HepG2 (cell line): ENCODE data around the gene NTN5. TPM values are rescaled to one million over a fixed set of nuclear protein-coding genes. Genes with fewer than 3 reads are reported as not detected.

ENCODE experiments used
- BCL6 ChIP-seq: IDR thresholded peaks from 2 replicates; pipeline ENCODE4 v1.6.1; 2016; ENCODE audit warnings: missing genetic modification reagents, missing compliant biosample characterization
- EED ChIP-seq: sonication (generic); formaldehyde crosslinking; IDR thresholded peaks from 2 replicates; pipeline ENCODE4 v1.5.0; 2020; ENCODE audit warnings: mild to moderate bottlenecking, missing genetic modification reagents
- FOXM1 ChIP-seq: sonication (generic); formaldehyde crosslinking; IDR thresholded peaks from 2 replicates; pipeline ENCODE4 v1.5.0; 2020; ENCODE audit warnings: missing genetic modification reagents
- PHF20 ChIP-seq: sonication (generic); formaldehyde crosslinking; IDR thresholded peaks from 2 replicates; pipeline ENCODE4 v1.5.0; 2020; ENCODE audit warnings: mild to moderate bottlenecking, missing genetic modification reagents
- SNAI1 ChIP-seq: sonication (generic); formaldehyde crosslinking; IDR thresholded peaks from 2 replicates; pipeline ENCODE4 v1.5.0; 2020; ENCODE audit warnings: mild to moderate bottlenecking, missing genetic modification reagents, borderline replicate concordance
- ZBTB38 ChIP-seq: sonication (generic); formaldehyde crosslinking; IDR thresholded peaks from 2 replicates; pipeline ENCODE4 v1.5.1; 2020; ENCODE audit warnings: mild to moderate bottlenecking, missing genetic modification reagents
- ZNF225 ChIP-seq: sonication (generic); formaldehyde crosslinking; IDR thresholded peaks from 2 replicates; pipeline ENCODE4 v1.4.0; 2020; ENCODE audit warnings: mild to moderate bottlenecking, missing genetic modification reagents
- ZNF558 ChIP-seq: sonication (generic); formaldehyde crosslinking; IDR thresholded peaks from 2 replicates; pipeline ENCODE4 v1.9.0; 2022; ENCODE audit warnings: mild to moderate bottlenecking, missing genetic modification reagents, borderline replicate concordance
- ZNF572 ChIP-seq: sonication (generic); formaldehyde crosslinking; IDR thresholded peaks from 2 replicates; pipeline ENCODE4 v1.5.1; 2020; ENCODE audit warnings: mild to moderate bottlenecking, missing genetic modification reagents
- ZNF660 ChIP-seq: sonication (generic); formaldehyde crosslinking; IDR thresholded peaks from 2 replicates; pipeline ENCODE4 v1.5.1; 2020; ENCODE audit warnings: mild to moderate bottlenecking, low read depth, missing genetic modification reagents, borderline replicate concordance
- ZNF720 ChIP-seq: sonication (generic); formaldehyde crosslinking; IDR thresholded peaks from 2 replicates; pipeline ENCODE4 v1.4.0; 2020; ENCODE audit warnings: missing genetic modification reagents
- ZNF768 ChIP-seq: sonication (generic); formaldehyde crosslinking; IDR thresholded peaks from 2 replicates; pipeline ENCODE4 v1.4.0; 2020; ENCODE audit warnings: missing genetic modification reagents
- ZNF777 ChIP-seq: sonication (generic); formaldehyde crosslinking; IDR thresholded peaks from 2 replicates; pipeline ENCODE4 v1.4.0; 2020; ENCODE audit warnings: missing genetic modification reagents
- polyA plus RNA-seq, 8 experiments: library from polyadenylated mRNA; depleted of rRNA in 3 of 8; stranded (reverse) in 7 of 8; unstranded in 1 of 8; fragments of >200 nt; fragmentation: Illumina TruSeq in 4 of 8; extraction: Trizol in 4 of 8; gene quantifications; 2 replicates each; pipeline versions ENCODE4 v1.2.1 to v1.2.3, GENCODE V29; 2011 to 2016; ENCODE audit warnings: low read depth in 4 of 8, missing spikeins in 1 of 8, mixed read lengths in 1 of 8; ENCODE audit not compliant: insufficient read depth in 1 of 8
- total RNA-seq, 5 experiments: library from RNA; depleted of rRNA; stranded (reverse); fragments of >200 nt; fragmentation: Illumina TruSeq; extraction: Trizol; gene quantifications; 2 replicates each; pipeline ENCODE4 v1.2.3, GENCODE V29; 2016; ENCODE audit warnings: low read depth in 1 of 5
- TF ChIP-seq, protein P1 (sequence below): IDR thresholded peaks from 2 replicates; pipeline ENCODE4 v1.6.1; 2016; ENCODE audit warnings: low read depth, missing genetic modification reagents, missing compliant biosample characterization
- TF ChIP-seq, protein P2 (sequence below), 2 experiments: sonication (generic) in 1 of 2; formaldehyde crosslinking in 1 of 2; IDR thresholded peaks; 2 replicates each; pipeline versions ENCODE4 v1.5.1 to v1.6.1; 2011 to 2020; ENCODE audit warnings: borderline replicate concordance in 1 of 2, low read depth in 1 of 2, low read length in 1 of 2, mild to moderate bottlenecking in 1 of 2, missing genetic modification reagents in 1 of 2, moderate library complexity in 1 of 2
- TF ChIP-seq, protein P3 (sequence below): sonication (generic); formaldehyde crosslinking; IDR thresholded peaks from 2 replicates; pipeline ENCODE4 v1.4.0; 2020; ENCODE audit warnings: missing genetic modification reagents
- TF ChIP-seq, protein P4 (sequence below): sonication (generic); formaldehyde crosslinking; IDR thresholded peaks from 2 replicates; pipeline ENCODE4 v1.9.0; 2021; ENCODE audit warnings: missing genetic modification reagents, borderline replicate concordance

The NTN5 gene
- total and polyA plus RNA-seq, 2 of the 13 experiments (the other 11 are each of a cell fraction or from before 2014, with no cell fraction given), result 0.05 TPM; not detected in 1

DNA sequence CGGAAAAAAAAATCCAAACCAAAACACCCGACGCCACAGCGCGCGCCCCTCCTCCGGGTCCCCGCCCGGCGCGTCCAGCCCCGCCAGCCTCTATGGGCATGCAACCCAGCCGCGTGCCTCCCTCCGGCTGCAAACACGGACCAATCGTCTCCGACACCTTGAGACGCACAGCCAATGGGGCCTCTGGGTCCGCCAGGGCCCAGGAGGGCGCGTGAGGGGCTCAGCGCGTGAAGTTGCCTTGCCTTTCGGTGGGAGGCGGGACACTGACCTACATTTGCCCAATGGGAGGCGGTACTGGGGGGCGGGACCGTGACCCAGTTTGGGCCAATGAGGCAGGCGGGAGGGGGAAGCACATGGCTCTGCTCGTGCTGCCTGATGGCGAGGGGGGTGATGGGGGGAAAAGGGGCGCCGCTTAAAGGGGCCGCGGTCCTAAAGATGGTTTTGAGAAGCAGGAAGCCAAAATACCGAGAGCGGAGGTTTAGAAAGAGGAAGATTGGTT lies 35.3 kb downstream of the NTN5 start (continued):
- TF ChIP-seq, protein P1, sequence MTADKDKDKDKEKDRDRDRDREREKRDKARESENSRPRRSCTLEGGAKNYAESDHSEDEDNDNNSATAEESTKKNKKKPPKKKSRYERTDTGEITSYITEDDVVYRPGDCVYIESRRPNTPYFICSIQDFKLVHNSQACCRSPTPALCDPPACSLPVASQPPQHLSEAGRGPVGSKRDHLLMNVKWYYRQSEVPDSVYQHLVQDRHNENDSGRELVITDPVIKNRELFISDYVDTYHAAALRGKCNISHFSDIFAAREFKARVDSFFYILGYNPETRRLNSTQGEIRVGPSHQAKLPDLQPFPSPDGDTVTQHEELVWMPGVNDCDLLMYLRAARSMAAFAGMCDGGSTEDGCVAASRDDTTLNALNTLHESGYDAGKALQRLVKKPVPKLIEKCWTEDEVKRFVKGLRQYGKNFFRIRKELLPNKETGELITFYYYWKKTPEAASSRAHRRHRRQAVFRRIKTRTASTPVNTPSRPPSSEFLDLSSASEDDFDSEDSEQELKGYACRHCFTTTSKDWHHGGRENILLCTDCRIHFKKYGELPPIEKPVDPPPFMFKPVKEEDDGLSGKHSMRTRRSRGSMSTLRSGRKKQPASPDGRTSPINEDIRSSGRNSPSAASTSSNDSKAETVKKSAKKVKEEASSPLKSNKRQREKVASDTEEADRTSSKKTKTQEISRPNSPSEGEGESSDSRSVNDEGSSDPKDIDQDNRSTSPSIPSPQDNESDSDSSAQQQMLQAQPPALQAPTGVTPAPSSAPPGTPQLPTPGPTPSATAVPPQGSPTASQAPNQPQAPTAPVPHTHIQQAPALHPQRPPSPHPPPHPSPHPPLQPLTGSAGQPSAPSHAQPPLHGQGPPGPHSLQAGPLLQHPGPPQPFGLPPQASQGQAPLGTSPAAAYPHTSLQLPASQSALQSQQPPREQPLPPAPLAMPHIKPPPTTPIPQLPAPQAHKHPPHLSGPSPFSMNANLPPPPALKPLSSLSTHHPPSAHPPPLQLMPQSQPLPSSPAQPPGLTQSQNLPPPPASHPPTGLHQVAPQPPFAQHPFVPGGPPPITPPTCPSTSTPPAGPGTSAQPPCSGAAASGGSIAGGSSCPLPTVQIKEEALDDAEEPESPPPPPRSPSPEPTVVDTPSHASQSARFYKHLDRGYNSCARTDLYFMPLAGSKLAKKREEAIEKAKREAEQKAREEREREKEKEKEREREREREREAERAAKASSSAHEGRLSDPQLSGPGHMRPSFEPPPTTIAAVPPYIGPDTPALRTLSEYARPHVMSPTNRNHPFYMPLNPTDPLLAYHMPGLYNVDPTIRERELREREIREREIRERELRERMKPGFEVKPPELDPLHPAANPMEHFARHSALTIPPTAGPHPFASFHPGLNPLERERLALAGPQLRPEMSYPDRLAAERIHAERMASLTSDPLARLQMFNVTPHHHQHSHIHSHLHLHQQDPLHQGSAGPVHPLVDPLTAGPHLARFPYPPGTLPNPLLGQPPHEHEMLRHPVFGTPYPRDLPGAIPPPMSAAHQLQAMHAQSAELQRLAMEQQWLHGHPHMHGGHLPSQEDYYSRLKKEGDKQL (CRISPR knock-in tag), result no peak; the same call in 1 of the 2 replicates
- TF ChIP-seq ZNF720 (no peak), ZBTB38 (0 out of 2 replicates have a peak, but pooled peaks have one; percentile 32), SNAI1 (peak; percentile 92; the same call in 1 of the 2 replicates), ZNF660 (no peak), ZNF558 (peak; percentile 92; the same call in 1 of the 2 replicates), ZNF225 (CRISPR knock-in tag) (no peak), BCL6 (CRISPR knock-in tag) (peak; percentile 70), EED (CRISPR knock-in tag) (peak; percentile 70; the same call in 1 of the 2 replicates), PHF20 (CRISPR knock-in tag) (peak; percentile 46; the same call in 1 of the 2 replicates), ZNF768 (CRISPR knock-in tag) (peak; percentile 31; the same call in 1 of the 2 replicates), ZNF777 (CRISPR knock-in tag) (no peak), FOXM1 (CRISPR knock-in tag) (no peak), ZNF572 (CRISPR knock-in tag) (no peak)
- TF ChIP-seq, protein P2, sequence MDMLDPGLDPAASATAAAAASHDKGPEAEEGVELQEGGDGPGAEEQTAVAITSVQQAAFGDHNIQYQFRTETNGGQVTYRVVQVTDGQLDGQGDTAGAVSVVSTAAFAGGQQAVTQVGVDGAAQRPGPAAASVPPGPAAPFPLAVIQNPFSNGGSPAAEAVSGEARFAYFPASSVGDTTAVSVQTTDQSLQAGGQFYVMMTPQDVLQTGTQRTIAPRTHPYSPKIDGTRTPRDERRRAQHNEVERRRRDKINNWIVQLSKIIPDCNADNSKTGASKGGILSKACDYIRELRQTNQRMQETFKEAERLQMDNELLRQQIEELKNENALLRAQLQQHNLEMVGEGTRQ (IDR thresholded peaks at IDR 0.05; ENCODE audit: low read depth, low read length), result peak; percentile 51
- TF ChIP-seq, protein P2 (CRISPR knock-in tag; IDR thresholded peaks at IDR 0.05; ENCODE audit: borderline replicate concordance), result peak; percentile 65; the same call in 1 of the 2 replicates
- TF ChIP-seq, protein P3, sequence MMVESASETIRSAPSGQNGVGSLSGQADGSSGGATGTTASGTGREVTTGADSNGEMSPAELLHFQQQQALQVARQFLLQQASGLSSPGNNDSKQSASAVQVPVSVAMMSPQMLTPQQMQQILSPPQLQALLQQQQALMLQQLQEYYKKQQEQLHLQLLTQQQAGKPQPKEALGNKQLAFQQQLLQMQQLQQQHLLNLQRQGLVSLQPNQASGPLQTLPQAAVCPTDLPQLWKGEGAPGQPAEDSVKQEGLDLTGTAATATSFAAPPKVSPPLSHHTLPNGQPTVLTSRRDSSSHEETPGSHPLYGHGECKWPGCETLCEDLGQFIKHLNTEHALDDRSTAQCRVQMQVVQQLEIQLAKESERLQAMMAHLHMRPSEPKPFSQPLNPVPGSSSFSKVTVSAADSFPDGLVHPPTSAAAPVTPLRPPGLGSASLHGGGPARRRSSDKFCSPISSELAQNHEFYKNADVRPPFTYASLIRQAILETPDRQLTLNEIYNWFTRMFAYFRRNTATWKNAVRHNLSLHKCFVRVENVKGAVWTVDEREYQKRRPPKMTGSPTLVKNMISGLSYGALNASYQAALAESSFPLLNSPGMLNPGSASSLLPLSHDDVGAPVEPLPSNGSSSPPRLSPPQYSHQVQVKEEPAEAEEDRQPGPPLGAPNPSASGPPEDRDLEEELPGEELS (CRISPR knock-in tag), result peak; percentile 12; the same call in 1 of the 2 replicates
- TF ChIP-seq, protein P4, sequence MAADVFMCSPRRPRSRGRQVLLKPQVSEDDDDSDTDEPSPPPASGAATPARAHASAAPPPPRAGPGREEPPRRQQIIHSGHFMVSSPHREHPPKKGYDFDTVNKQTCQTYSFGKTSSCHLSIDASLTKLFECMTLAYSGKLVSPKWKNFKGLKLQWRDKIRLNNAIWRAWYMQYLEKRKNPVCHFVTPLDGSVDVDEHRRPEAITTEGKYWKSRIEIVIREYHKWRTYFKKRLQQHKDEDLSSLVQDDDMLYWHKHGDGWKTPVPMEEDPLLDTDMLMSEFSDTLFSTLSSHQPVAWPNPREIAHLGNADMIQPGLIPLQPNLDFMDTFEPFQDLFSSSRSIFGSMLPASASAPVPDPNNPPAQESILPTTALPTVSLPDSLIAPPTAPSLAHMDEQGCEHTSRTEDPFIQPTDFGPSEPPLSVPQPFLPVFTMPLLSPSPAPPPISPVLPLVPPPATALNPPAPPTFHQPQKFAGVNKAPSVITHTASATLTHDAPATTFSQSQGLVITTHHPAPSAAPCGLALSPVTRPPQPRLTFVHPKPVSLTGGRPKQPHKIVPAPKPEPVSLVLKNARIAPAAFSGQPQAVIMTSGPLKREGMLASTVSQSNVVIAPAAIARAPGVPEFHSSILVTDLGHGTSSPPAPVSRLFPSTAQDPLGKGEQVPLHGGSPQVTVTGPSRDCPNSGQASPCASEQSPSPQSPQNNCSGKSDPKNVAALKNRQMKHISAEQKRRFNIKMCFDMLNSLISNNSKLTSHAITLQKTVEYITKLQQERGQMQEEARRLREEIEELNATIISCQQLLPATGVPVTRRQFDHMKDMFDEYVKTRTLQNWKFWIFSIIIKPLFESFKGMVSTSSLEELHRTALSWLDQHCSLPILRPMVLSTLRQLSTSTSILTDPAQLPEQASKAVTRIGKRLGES (CRISPR knock-in tag), result no peak
